ENCODE data around the gene INPP5A. TPM values are rescaled to one million over a fixed set of nuclear protein-coding genes. Genes with fewer than 3 reads are reported as not detected.
"Not testable (repeated sequence)": the region's sequence is repeated elsewhere in the genome, so short reads cannot be mapped to it uniquely, and the experiment has no call there.

The INPP5A gene
- total and polyA plus RNA-seq, 11 donors: 38.6 to 179 (median 102) TPM

DNA sequence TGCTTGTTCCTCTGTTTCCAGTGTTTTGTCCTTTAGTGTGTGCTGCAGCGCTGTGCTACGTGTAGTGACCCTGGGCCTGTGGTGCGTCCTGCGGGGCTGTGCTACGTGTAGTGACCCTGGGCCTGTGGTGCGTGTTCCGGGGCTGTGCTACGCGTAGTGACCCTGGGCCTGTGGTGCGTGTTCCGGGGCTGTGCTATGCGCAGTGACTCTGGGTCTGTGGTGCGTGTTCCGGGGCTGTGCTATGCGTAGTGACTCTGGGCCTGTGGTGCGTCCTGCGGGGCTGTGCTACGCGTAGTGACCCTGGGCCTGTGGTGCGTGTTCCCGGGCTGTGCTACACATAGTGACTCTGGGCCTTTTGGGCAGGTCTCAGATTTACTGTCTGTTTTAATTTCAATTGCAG is 60.1 kb downstream of the INPP5A start:
- H3K4me1 ChIP-seq: peaks cover 0 to 67% (median 27%) of the 10 kb centered on the region in 12 donors
- no peak overlapping the region for H3K4me3 ChIP-seq
- TF ChIP-seq, protein P1, sequence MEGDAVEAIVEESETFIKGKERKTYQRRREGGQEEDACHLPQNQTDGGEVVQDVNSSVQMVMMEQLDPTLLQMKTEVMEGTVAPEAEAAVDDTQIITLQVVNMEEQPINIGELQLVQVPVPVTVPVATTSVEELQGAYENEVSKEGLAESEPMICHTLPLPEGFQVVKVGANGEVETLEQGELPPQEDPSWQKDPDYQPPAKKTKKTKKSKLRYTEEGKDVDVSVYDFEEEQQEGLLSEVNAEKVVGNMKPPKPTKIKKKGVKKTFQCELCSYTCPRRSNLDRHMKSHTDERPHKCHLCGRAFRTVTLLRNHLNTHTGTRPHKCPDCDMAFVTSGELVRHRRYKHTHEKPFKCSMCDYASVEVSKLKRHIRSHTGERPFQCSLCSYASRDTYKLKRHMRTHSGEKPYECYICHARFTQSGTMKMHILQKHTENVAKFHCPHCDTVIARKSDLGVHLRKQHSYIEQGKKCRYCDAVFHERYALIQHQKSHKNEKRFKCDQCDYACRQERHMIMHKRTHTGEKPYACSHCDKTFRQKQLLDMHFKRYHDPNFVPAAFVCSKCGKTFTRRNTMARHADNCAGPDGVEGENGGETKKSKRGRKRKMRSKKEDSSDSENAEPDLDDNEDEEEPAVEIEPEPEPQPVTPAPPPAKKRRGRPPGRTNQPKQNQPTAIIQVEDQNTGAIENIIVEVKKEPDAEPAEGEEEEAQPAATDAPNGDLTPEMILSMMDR (IDR thresholded peaks at IDR 0.05): no peak
- no peak for TF ChIP-seq POLR2A (IDR thresholded peaks at IDR 0.05)
- DNase-seq: no peak
- H3K27ac ChIP-seq: no peak overlapping the region
- H3K9me3 ChIP-seq: peaks cover 0 to 20% (median 5%) of the 10 kb centered on the region in 12 donors
- H3K27me3 ChIP-seq: no peaks in the 10 kb centered on the region
- ATAC-seq: no peak
- WGBS, 4 donors: 89 to 97% (median 93%) methylated on average over 19 to 21 of the region's 21 CpGs
- H3K36me3 ChIP-seq: no peaks in the 10 kb centered on the region
- intact Hi-C loops (cut with DNase I): no loop called here

DNA sequence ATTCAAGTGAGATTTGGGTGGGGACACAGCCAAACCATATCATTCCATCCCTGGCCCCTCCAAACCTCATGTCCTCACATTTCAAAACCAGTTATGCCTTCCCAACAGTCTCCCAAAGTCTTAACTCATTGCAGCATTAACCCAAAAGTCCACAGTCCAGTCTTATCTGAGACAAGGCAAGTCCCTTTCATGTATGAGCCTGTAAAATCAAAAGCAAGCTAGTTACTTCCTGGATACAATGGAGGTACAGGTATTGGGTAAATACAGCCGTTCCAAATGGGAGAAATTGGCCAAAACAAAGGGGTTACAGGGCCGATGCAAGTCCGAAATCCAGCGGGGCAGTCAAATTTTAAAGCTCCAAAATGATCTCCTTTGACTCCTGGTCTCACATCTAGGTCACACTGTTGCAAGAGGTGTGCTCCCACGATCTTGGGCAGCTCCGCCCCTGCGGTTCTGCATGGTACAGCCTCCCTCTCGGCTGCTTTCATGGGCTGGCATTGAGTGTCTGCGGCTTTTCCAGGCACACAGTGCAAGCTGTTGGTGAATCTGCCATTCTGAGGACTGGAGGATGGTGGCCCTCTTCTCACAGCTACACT is 61.5 kb downstream of the INPP5A start:
- H3K4me1 ChIP-seq: peaks cover 0 to 58% (median 28%) of the 10 kb centered on the region in 12 donors

DNA sequence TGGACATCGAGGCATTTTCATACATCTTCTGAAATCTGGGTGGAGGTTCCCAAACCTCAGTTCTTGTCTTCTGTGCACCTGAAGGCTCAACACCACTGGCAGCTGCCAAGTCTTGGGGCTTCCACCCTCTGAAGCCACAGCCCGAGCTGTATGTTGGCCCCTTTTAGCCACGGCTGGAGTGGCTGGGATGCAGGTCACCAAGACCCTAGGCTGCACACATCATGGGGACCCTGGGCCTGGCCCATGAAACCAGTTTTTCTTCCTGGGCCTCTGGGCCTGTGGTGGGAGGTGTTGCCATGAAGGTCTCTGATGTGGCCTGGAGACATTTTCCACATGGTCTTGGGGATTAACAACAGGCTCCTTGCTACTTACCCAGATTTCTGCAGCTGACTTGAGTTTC is 62.1 kb downstream of the INPP5A start:
- Histone ChIP-seq H3K36me3 (no peaks in the 10 kb centered on the region), H3K27me3 (no peaks in the 10 kb centered on the region), H3K4me1 (peaks cover 0 to 57% (median 27%) of the 10 kb centered on the region in 12 donors), H3K9me3 (peaks cover 0 to 20% (median 5%) of the 10 kb centered on the region in 12 donors), H3K27ac (no peak overlapping the region), H3K4me3 (no peak overlapping the region)
- 95 to 99% (median 97%) methylated on average over 3 of the region's 3 CpGs for WGBS, 4 donors
- TF ChIP-seq POLR2A (IDR thresholded peaks at IDR 0.05): no peak
- TF ChIP-seq, protein P1 (IDR thresholded peaks at IDR 0.05): no peak
- ATAC-seq (no peak), DNase-seq (no peak)
- intact Hi-C loops (cut with DNase I): no loop called here

More for the DNA sequence above, 61.5 kb downstream of the INPP5A start:
- H3K36me3 ChIP-seq; H3K27ac ChIP-seq; intact Hi-C loops (cut with DNase I); H3K4me3 ChIP-seq; ATAC-seq; DNase-seq; H3K27me3 ChIP-seq: not testable (repeated sequence)
- peaks cover 0 to 20% (median 5%) of the 10 kb centered on the region in 12 donors for H3K9me3 ChIP-seq
- 96 to 98% (median 97%) methylated on average over 9 of the region's 9 CpGs for WGBS, 4 donors

DNA sequence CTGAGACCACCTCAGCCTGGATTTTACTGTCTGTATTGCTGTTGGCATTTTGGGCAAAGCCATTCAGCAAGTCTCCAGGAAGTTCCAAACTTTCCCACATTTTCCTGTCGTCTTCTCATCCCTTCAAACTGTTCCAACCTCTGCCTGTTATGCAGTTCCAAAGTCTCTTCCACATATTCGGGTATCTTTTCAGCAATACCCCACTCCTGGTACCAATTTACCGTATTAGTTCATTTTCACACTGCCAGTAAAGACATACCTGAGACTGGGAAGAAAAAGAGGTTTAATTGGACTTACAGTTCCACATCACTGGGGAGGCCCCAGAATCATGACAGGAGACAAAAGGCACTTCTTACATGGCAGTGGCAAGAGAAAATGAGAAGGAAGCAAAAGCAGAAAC is 62.8 kb downstream of the INPP5A start:
- ATAC-seq (no peak), DNase-seq (no peak)
- 97 to 100% (median 98%) methylated on average over 3 of the region's 3 CpGs for WGBS, 4 donors
- no peak overlapping the region for H3K27ac ChIP-seq
- no peaks in the 10 kb centered on the region for H3K36me3 ChIP-seq
- peaks cover 0 to 56% (median 21%) of the 10 kb centered on the region in 12 donors for H3K4me1 ChIP-seq
- peaks cover 0 to 20% (median 5%) of the 10 kb centered on the region in 12 donors for H3K9me3 ChIP-seq
- no peak overlapping the region for H3K4me3 ChIP-seq
- intact Hi-C loops (cut with DNase I): no loop called here
- TF ChIP-seq POLR2A (IDR thresholded peaks at IDR 0.05): no peak
- TF ChIP-seq, protein P1 (IDR thresholded peaks at IDR 0.05): no peak
- H3K27me3 ChIP-seq: no peaks in the 10 kb centered on the region

DNA sequence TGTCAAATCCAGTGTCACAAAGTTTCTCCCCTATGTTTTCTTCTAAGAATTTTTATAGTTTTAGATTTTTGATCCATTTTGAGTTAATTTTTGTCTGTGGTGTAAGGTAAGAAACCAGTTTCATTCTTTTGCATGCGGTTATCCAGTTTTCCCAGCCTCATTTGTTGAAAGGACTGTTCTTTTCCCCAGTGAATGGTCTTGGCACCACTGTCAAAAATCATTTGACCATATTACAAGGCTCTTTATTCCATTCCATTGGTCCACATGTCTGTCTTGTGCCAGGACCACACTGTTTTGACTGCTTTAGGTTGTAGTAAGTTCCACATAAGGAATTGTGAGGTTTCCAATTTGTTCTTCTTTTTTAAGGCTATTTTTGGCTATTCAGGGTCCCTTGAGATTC is 64.0 kb downstream of the INPP5A start:
- Histone ChIP-seq H3K27ac (no peak overlapping the region), H3K4me1 (peaks cover 0 to 56% (median 24%) of the 10 kb centered on the region in 12 donors), H3K27me3 (no peaks in the 10 kb centered on the region), H3K9me3 (peaks cover 0 to 20% (median 5%) of the 10 kb centered on the region in 12 donors), H3K4me3 (no peak overlapping the region), H3K36me3 (no peaks in the 10 kb centered on the region)
- 78 to 85% (median 84%) methylated on average over 1 of the region's 1 CpG for WGBS, 4 donors
- intact Hi-C loops (cut with DNase I): no loop called here
- TF ChIP-seq, protein P1 (IDR thresholded peaks at IDR 0.05): no peak
- no peak for TF ChIP-seq POLR2A (IDR thresholded peaks at IDR 0.05)
- ATAC-seq: no peak
- no peak for DNase-seq
